HUES48 (cell line): ENCODE data around the gene DIPK1B.
A peak's percentile ranks its signal among the peaks of the same experiment; 100 is the strongest.
"Not testable (repeated sequence)": the region's sequence is repeated elsewhere in the genome, so short reads cannot be mapped to it uniquely, and the experiment has no call there.

Experiments
- H3K27ac ChIP-seq: one replicate; pipeline ENCODE4 v1.7.0; 2013; ENCODE audit warnings: low read depth, low read length, inconsistent platforms
- H3K27me3 ChIP-seq: 2 replicates; pipeline ENCODE4 v1.6.1; 2013; ENCODE audit warnings: mild to moderate bottlenecking, low read length; ENCODE audit not compliant: control insufficient read depth, insufficient read depth
- H3K36me3 ChIP-seq: 2 replicates; pipeline ENCODE4 v1.6.1; 2013; ENCODE audit warnings: low read length; ENCODE audit not compliant: control insufficient read depth, insufficient read depth
- H3K4me1 ChIP-seq: 2 replicates; pipeline ENCODE4 v1.6.1; 2013; ENCODE audit warnings: mild to moderate bottlenecking, low read length; ENCODE audit not compliant: control insufficient read depth, insufficient read depth
- H3K4me3 ChIP-seq: 2 replicates; pipeline ENCODE4 v1.5.1; 2013; ENCODE audit warnings: mild to moderate bottlenecking, low read depth, low read length
- H3K9ac ChIP-seq: 2 replicates; pipeline ENCODE4 v1.6.1; 2013; ENCODE audit warnings: mild to moderate bottlenecking, low read depth, low read length, moderate library complexity
- H3K9me3 ChIP-seq: 2 replicates; pipeline ENCODE4 v1.6.1; 2013; ENCODE audit warnings: low read length; ENCODE audit not compliant: control insufficient read depth, insufficient read depth

DIPK1B gene

DNA sequence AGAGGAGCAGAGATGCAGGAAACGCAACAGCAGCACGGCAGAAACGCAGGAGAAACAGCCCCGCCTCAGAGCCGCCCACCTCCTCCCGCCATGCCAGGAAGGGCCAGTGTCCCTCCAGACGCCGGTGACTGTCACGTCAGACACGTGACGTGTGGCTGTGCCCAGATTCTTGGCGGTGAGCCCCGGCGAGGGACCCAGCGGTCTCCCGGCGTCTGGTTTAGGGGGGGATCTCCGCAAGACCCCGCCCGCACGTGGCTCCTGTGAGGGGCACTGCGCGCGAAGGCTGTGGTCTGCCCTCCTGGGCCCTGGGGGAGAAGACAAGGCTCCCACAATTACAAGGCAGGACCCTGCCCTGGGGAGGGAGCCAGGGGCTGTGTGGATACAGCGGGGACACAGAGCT is 48.1 kb downstream of the DIPK1B start:
- H3K4me3 ChIP-seq, result no peak overlapping the region
- H3K27ac ChIP-seq, result no peak overlapping the region
- no peaks in the 10 kb centered on the region for H3K27me3 ChIP-seq
- H3K9me3 ChIP-seq, result no peaks in the 10 kb centered on the region
- no peaks in the 10 kb centered on the region; the same call in 1 of the 2 replicates for H3K4me1 ChIP-seq
- H3K9ac ChIP-seq, result no peak overlapping the region
- H3K36me3 ChIP-seq, result no peaks in the 10 kb centered on the region

DNA sequence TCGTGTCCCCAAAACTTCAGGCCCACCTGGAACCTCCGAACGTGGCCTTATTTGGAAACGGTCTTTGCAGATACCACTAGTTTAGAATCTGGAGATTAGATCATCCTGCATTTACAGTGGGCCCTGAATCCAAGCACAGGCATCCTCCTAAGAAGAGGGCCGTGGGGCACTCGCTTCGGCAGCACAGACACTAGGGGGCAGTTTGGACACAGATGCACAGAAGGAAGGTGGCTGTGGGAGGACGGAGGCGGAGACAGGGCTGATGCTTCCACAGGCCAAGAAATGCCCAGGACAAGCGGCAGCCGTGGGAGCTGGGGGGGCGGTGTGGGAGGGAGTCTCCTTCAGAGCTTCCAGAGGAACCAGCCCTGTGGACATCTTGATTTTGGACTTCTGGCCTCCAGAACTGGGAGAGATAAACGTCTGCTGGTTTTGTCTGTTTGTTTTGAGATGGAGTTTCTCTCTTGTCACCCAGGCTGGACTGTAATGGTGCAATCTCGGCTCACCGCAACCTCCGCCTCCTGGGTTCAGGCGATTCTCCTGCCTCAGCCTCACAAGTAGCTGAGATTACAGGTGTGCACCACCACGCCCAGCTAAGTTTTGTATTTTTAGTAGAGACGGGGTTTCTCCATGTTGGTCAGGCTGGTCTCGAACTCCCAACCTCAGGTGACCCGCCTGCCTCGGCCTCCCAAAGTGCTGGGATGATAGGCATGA is 48.6 kb downstream of the DIPK1B start:
- H3K27ac ChIP-seq, H3K36me3 ChIP-seq, H3K9ac ChIP-seq, H3K4me1 ChIP-seq, H3K9me3 ChIP-seq, H3K4me3 ChIP-seq, H3K27me3 ChIP-seq: not testable (repeated sequence)

DNA sequence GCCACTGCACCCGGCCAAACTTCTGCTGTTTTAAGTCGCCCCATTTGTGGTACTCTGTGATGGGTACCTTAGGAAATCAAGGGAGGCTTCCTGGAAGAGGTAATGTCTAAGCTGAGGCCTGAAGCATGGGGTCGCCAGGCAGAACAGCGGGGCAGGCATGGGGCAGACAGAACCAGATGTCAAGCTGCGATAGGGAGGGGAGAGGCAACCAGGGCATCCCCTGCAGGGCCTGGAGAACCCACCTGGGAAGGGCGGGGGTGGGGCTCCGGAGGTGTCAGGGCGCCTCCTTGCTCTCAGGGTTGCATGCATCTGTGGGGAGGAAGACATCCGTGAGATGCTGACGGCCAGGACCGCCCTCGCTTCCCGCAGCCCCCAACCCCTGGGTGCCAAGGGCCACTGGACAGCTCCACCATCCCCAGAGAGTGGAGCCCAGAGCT is 49.2 kb downstream of the DIPK1B start:
- Histone ChIP-seq H3K4me1 (no peaks in the 10 kb centered on the region; the same call in 1 of the 2 replicates), H3K9me3 (no peaks in the 10 kb centered on the region), H3K9ac (no peak overlapping the region), H3K4me3 (no peak overlapping the region), H3K27me3 (no peaks in the 10 kb centered on the region), H3K36me3 (no peaks in the 10 kb centered on the region), H3K27ac (no peak overlapping the region)

DNA sequence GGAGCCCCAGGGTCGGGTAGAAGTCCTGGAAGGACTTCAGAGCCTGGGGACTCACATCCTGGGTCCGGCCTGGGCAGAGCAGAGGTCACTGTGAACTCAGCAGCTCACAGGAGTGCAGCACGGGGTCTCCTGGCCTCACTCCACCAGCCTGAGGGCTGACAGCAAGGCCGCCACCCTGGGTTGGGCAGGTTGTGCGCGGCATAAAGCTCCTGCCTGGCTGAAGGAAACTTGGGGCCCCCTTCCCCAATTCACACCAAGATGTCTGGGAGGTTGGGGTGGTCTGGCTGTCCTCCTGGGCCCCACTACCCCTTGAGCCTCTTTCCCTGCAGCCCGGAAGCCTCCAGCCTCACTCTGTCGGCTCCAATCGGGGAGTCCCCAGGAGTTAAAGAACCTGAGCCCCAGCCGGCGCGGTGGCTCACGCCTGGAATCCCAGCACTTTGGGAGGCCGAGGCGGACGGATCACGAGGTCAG is 49.9 kb downstream of the DIPK1B start:
- H3K27me3 ChIP-seq, result no peaks in the 10 kb centered on the region
- no peaks in the 10 kb centered on the region for H3K9me3 ChIP-seq
- no peak overlapping the region for H3K4me3 ChIP-seq
- no peaks in the 10 kb centered on the region; the same call in 1 of the 2 replicates for H3K4me1 ChIP-seq
- H3K9ac ChIP-seq, result no peak overlapping the region
- H3K27ac ChIP-seq, result no peak overlapping the region
- no peaks in the 10 kb centered on the region for H3K36me3 ChIP-seq

DNA sequence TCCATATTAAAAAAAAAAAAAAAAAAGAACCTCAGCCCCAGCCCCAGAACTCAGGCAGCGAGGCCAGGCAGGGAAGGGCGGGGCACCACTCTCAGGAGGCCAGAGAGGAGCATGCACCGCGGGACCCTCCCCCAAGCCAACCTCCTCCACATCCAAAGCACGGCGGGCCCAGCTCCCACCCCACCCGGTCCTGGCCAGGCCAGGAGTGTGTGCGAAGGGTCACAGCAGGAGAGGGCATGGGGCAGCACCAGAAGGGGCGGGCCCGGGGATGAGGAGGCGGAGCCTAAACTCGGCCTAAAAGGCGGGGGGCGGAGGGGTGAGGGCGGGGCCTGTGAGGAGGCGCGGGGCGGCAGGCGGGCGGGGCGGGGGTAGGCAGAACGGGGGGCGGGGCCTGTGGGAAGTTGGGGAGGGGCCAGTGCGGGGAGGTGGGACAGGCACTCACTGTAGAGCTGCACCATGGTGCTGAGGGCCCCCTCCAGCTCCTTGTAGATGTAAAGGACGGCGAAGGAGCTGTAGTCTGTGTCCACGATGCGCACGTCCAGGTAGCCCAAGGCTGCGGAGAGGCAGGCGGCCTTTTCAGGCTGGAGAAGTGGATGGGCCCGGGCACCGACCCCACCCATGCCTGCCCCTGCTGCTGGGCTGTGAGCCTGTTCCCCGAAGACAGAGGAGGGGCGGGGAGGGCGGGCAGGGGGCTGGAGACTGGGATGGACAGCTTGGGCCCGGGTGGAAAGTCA is 50.7 kb downstream of the DIPK1B start:
- H3K27ac ChIP-seq, result no peak overlapping the region
- no peaks in the 10 kb centered on the region for H3K36me3 ChIP-seq
- H3K9me3 ChIP-seq, result no peaks in the 10 kb centered on the region
- peak overlapping the region; percentile 37 for H3K4me3 ChIP-seq
- no peak overlapping the region for H3K9ac ChIP-seq
- no peaks in the 10 kb centered on the region; the same call in 1 of the 2 replicates for H3K4me1 ChIP-seq
- no peaks in the 10 kb centered on the region for H3K27me3 ChIP-seq

DNA sequence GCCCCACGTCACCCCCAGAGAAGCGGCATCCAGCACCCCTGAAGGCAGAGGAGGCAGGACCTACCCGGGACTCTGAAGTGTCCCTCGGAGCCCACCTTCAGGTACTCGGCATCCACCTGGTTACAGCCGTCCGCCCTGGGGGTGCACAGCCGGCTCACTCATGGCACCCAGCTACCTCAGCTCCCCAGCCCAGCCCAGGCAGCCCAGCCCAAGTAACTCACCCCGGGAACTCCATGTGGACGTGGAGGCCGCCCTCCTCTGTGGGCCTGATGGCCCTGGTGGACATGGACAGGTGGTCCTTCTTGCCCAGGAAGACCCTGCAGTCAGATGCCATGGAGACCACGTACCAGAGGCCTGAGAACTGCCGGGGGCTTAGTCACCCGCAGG is 51.3 kb downstream of the DIPK1B start:
- Histone ChIP-seq H3K27ac (no peak overlapping the region), H3K4me3 (peak overlapping the region; percentile 37; the same call in 1 of the 2 replicates), H3K27me3 (no peaks in the 10 kb centered on the region), H3K4me1 (no peaks in the 10 kb centered on the region; the same call in 1 of the 2 replicates), H3K36me3 (no peaks in the 10 kb centered on the region), H3K9me3 (no peaks in the 10 kb centered on the region), H3K9ac (no peak overlapping the region)

DNA sequence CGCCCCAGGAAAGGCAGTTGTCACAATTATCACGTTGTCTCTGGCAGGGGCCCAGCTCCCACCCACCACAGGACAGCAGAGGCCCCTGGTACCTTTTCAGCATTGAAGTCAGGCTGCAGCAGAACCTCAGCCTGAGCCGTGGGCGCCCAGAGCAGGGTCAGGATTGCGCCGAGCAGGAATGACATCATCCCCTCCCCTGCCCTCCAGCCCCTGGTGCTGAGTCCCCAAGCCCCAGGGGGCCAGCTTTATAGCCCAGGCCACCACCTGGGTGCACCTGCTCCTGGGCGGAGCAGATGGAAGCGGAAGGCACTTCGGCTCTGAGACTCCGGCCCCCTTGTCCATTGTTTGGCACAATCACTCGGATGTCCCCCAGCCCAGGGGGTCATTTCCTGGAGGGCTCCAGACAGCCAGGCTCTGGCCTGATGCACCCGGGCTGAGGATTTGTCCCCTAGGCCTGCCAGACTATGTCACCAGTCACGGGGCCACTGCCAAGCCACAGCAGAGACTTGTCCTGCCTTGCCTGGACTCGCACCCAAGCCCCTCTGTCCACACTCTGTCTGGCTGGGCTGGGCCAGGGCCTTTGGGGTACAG is 52.0 kb downstream of the DIPK1B start, which contains the start of gene LCN15:
Gene LCN15, minus strand, starts transcription at position 218 of the 591 bp plus-strand sequence. Its CDS starts 30 bp downstream, at position 188.
- Histone ChIP-seq H3K9me3 (no peaks in the 10 kb centered on the region), H3K27me3 (no peaks in the 10 kb centered on the region), H3K36me3 (no peaks in the 10 kb centered on the region), H3K27ac (no peak within 1 kb of the TSS), H3K4me1 (no peaks in the 10 kb centered on the region; the same call in 1 of the 2 replicates), H3K4me3 (peak within 1 kb of the TSS; percentile 37; the same call in 1 of the 2 replicates), H3K9ac (no peak within 1 kb of the TSS)

DNA sequence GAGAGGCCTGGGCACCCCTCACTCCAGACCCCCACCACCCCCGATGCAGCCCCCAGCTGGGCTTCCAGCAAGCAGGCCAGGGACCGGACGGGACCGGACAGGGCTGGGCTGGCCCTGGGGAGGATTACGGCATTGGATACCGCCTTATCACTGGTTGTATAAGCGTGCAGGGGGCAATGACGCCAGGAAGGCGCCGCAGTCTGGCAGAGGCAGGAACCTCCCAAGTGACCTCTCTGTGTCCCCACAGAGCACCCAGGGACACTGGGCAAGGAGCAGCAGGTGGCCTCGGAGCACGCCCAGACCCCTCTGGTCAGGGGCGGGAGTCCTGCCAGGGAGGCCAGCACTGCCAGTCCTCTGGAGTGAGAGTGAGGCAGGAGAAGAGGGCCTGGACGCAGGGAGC is 52.7 kb downstream of the DIPK1B start:
- Histone ChIP-seq H3K27ac (no peak overlapping the region), H3K4me1 (no peaks in the 10 kb centered on the region; the same call in 1 of the 2 replicates), H3K9ac (no peak overlapping the region)

DNA sequence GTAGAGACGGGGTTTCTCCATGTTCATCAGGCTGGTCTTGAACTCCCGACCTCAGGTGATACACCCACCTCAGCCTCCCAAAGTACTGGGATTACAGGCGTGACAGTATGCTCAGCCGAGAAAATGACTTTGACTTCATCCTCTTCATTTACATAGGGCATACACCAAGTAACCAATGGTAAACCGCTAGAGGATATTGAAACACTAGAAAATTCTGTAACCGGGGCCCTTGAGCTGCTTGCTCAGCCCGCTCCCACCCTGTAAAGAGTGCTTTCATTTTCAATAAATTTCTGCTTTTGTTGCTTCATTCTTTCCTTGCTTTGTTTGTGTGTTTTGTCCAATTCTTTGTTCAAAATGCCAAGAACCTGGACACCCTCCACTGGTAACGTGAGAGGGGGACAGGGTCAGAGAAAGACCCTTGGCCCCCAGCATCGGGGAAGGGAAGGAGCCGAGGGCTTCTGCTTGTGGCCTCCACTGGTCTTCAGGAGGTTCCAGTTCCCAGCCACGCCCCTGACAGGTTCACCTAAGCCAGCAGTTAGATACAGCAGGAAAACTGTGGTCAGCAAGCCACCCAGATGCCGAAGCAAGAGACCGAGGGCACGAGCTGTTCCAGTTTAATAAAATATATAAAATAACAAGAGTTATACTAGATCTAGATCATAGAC is 53.5 kb downstream of the DIPK1B start:
- H3K9me3 ChIP-seq, H3K27me3 ChIP-seq, H3K4me1 ChIP-seq, H3K9ac ChIP-seq, H3K27ac ChIP-seq, H3K36me3 ChIP-seq, H3K4me3 ChIP-seq: not testable (repeated sequence)

More for the DNA sequence above, 52.7 kb downstream of the DIPK1B start:
- Histone ChIP-seq H3K4me3 (no peak overlapping the region), H3K36me3 (no peaks in the 10 kb centered on the region), H3K9me3 (no peaks in the 10 kb centered on the region), H3K27me3 (no peaks in the 10 kb centered on the region)

DNA sequence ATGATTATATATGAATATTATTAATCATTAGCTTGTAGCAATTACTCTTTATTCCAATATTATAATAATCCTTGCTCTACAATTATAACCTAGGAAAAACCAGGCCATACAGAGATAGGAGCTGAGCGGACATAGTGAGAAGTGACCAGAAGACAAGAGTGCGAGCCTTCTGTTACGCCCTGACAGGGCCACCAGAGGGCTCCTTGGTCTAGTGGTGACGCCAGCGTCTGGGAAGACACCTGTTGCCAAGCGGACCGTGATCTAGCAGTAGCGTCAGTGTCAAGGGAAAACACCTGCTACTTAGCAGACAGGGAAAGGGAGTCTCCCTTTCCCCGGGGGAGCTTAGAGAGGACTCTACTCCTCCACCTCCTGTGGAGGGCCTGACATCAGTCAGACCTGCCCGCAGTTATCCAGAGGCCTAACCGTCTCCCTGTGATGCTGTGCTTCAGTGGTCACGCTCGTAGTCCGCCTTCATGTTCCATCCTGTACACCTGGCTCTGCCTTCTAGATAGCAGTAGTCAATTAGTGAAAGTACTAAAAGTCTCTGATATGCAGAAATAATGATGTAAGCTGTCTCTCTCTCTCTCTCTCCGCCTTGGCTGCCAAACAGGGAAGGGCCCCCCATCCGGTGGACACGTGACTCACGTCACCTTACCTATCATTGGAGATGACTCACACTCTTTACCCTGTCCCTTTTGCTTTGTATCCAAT is 54.2 kb downstream of the DIPK1B start:
- not testable (repeated sequence) for H3K4me1 ChIP-seq, H3K9me3 ChIP-seq, H3K27ac ChIP-seq, H3K36me3 ChIP-seq, H3K27me3 ChIP-seq, H3K9ac ChIP-seq, H3K4me3 ChIP-seq
